ENCODE results near the gene CCDC60. TPM values are rescaled to one million over a fixed set of nuclear protein-coding genes. Genes with fewer than 3 reads are reported as not detected.

CCDC60 gene
- polyA plus RNA-seq, 3 donors, result not detected

GRCh38 chr12:119410396-119410795 lies 75.9 kb downstream of the CCDC60 start:
- no peak overlapping the region for H3K4me3 ChIP-seq (replicated peaks in 1 of 3; ENCODE audit: low read depth in 2 of 3, low read length in 3 of 3)
- no peak for DNase-seq
- peaks cover 5 to 17% (median 14%) of the 10 kb centered on the region in 3 donors for H3K27me3 Mint-ChIP-seq (ENCODE audit: low read depth in 3 of 3)
- WGBS (ENCODE audit: insufficient coverage), result 80% methylated on average over 4 of the region's 5 CpGs
- no peak overlapping the region for H3K27ac ChIP-seq (ENCODE audit: low read depth in 1 of 2, low read length in 2 of 2)
- H3K27ac Mint-ChIP-seq, result no peak overlapping the region
- no peak overlapping the region for H3K4me2 ChIP-seq (replicated peaks; ENCODE audit: extremely low read depth, low read length, poor library complexity, severe bottlenecking)
- no peak overlapping the region for H2AFZ ChIP-seq (ENCODE audit: insufficient read depth, low read depth, low read length, poor library complexity, severe bottlenecking)
- no peaks in the 10 kb centered on the region for H3K36me3 Mint-ChIP-seq
- H3K9me3 ChIP-seq (replicated peaks in 1 of 2; ENCODE audit: control insufficient read depth in 1 of 2, insufficient read depth in 1 of 2, low read length in 2 of 2), result no peaks in the 10 kb centered on the region
- no peaks in the 10 kb centered on the region for H3K36me3 ChIP-seq (replicated peaks in 1 of 2; ENCODE audit: control insufficient read depth in 1 of 2, insufficient read depth in 2 of 2, low read length in 2 of 2)
- no peaks in the 10 kb centered on the region for H3K27me3 ChIP-seq (ENCODE audit: control insufficient read depth in 2 of 2, insufficient read depth in 2 of 2, low read length in 2 of 2)
- H3K9ac ChIP-seq (ENCODE audit: insufficient read depth, low read length, poor library complexity, severe bottlenecking), result no peak overlapping the region
- H4K20me1 ChIP-seq (ENCODE audit: insufficient read depth, low read length), result no peaks in the 10 kb centered on the region
- intact Hi-C loops (cut with micrococcal nuclease), result no loop called here
- no peaks in the 10 kb centered on the region for H3K4me1 Mint-ChIP-seq
- no peaks in the 10 kb centered on the region for H3K4me1 ChIP-seq (ENCODE audit: control insufficient read depth in 1 of 2, insufficient read depth in 2 of 2, low read length in 2 of 2)
- H3K4me3 Mint-ChIP-seq, result no peak overlapping the region
- no peak for TF ChIP-seq CTCF (IDR thresholded peaks at IDR 0.05)
- H3K9me3 Mint-ChIP-seq, result no peaks in the 10 kb centered on the region
- H3K79me2 ChIP-seq (ENCODE audit: insufficient read depth, low read length), result no peaks in the 10 kb centered on the region

- no peak for DNase-seq
- WGBS (ENCODE audit: insufficient coverage), result no CpG with 5 or more reads among the region's 4 CpGs
- H3K36me3 ChIP-seq (replicated peaks in 1 of 2; ENCODE audit: control insufficient read depth in 1 of 2, insufficient read depth in 2 of 2, low read length in 2 of 2), result no peaks in the 10 kb centered on the region
- Mint-ChIP-seq H3K36me3 (no peaks in the 10 kb centered on the region), H3K27me3 (ENCODE audit: low read depth in 3 of 3) (peaks cover 5 to 14% (median 14%) of the 10 kb centered on the region in 3 donors), H3K4me3 (no peak overlapping the region), H3K9me3 (no peaks in the 10 kb centered on the region), H3K4me1 (no peaks in the 10 kb centered on the region), H3K27ac (no peak overlapping the region)
- no peaks in the 10 kb centered on the region for H3K79me2 ChIP-seq (ENCODE audit: insufficient read depth, low read length)
- no peaks in the 10 kb centered on the region for H3K4me1 ChIP-seq (ENCODE audit: control insufficient read depth in 1 of 2, insufficient read depth in 2 of 2, low read length in 2 of 2)
- no peaks in the 10 kb centered on the region for H4K20me1 ChIP-seq (ENCODE audit: insufficient read depth, low read length)
- TF ChIP-seq CTCF (IDR thresholded peaks at IDR 0.05), result no peak
- intact Hi-C loops (cut with micrococcal nuclease), result no loop called here
- H3K27ac ChIP-seq (ENCODE audit: low read depth in 1 of 2, low read length in 2 of 2), result no peak overlapping the region
- H2AFZ ChIP-seq (ENCODE audit: insufficient read depth, low read depth, low read length, poor library complexity, severe bottlenecking), result no peak overlapping the region
- H3K9me3 ChIP-seq (replicated peaks in 1 of 2; ENCODE audit: control insufficient read depth in 1 of 2, insufficient read depth in 1 of 2, low read length in 2 of 2), result no peaks in the 10 kb centered on the region
- H3K4me2 ChIP-seq (replicated peaks; ENCODE audit: extremely low read depth, low read length, poor library complexity, severe bottlenecking), result no peak overlapping the region
- H3K9ac ChIP-seq (ENCODE audit: insufficient read depth, low read length, poor library complexity, severe bottlenecking), result no peak overlapping the region
- no peak overlapping the region for H3K4me3 ChIP-seq (replicated peaks in 1 of 3; ENCODE audit: low read depth in 2 of 3, low read length in 3 of 3)
- no peaks in the 10 kb centered on the region for H3K27me3 ChIP-seq (ENCODE audit: control insufficient read depth in 2 of 2, insufficient read depth in 2 of 2, low read length in 2 of 2)
Observed at GRCh38 chr12:119412306-119412705, 77.8 kb downstream of the CCDC60 start.

Data from CD14-positive monocyte (primary cell).